H1 (cell line): ENCODE results near the gene PPIL4. TPM values are rescaled to one million over a fixed set of nuclear protein-coding genes. Genes with fewer than 3 reads are reported as not detected.

Experiments used
- CTCF ChIA-PET: fragments of 300-600 bp; sonication (Branson Sonifier 250); formaldehyde crosslinking; loops from one replicate; lab custom pipeline; 2021; ENCODE audit not compliant: partially characterized antibody; lab: Charles Lee
- POLR2A ChIA-PET: fragments of 300-600 bp; sonication (Branson Sonifier 250); formaldehyde crosslinking; loops from one replicate; lab custom pipeline; 2021; ENCODE audit warnings: inconsistent platforms; ENCODE audit not compliant: partially characterized antibody; lab: Charles Lee
- DNase-seq, 2 experiments: peaks; one replicate each; pipeline versions ENCODE4 v3.0.0 to v3.0.0-alpha.2; 2010 to 2022; ENCODE audit warnings: low spot score in 2 of 2, low read depth in 1 of 2, mixed read lengths in 1 of 2
- FAIRE-seq: peaks from 2 replicates; lab custom pipeline; 2011; peaks lifted over from hg19 to GRCh38; lab: Jason Lieb, UNC
- H2AFZ ChIP-seq: 2 replicates; pipeline ENCODE4 v1.8.1; 2012; ENCODE audit warnings: low read length, inconsistent platforms
- H2AK5ac ChIP-seq: 2 replicates; pipeline ENCODE4 v1.6.1; 2013; ENCODE audit warnings: low read depth, low read length
- H2BK120ac ChIP-seq: replicated peaks from 2 replicates; pipeline ENCODE3; 2013; ENCODE audit warnings: low read depth, low read length, inconsistent platforms
- H2BK12ac ChIP-seq: 2 replicates; pipeline ENCODE4 v1.6.1; 2013; ENCODE audit warnings: low read depth, low read length
- H2BK15ac ChIP-seq: 2 replicates; pipeline ENCODE4 v1.6.1; 2013; ENCODE audit warnings: low read length
- H2BK20ac ChIP-seq: 2 replicates; pipeline ENCODE4 v1.6.1; 2013; ENCODE audit warnings: low read length
- H2BK5ac ChIP-seq: 2 replicates; pipeline ENCODE4 v1.6.1; 2013; ENCODE audit warnings: low read depth, low read length
- H3K14ac ChIP-seq: 2 replicates; pipeline ENCODE4 v1.6.1; 2013; ENCODE audit warnings: inconsistent platforms; ENCODE audit not compliant: insufficient read length
- H3K18ac ChIP-seq: 2 replicates; pipeline ENCODE4 v1.6.1; 2013; ENCODE audit warnings: low read length; ENCODE audit errors: extremely low read depth
- H3K23ac ChIP-seq: 2 replicates; pipeline ENCODE4 v1.6.1; 2013; ENCODE audit warnings: inconsistent platforms; ENCODE audit not compliant: insufficient read length
- H3K23me2 ChIP-seq: 2 replicates; pipeline ENCODE4 v1.6.1; 2013; ENCODE audit warnings: low read depth, low read length
- H3K27ac ChIP-seq: 2 replicates; pipeline ENCODE4 v1.6.1; 2011; ENCODE audit warnings: low read depth, low read length, inconsistent platforms
- H3K27me3 ChIP-seq, 4 experiments: replicated peaks in 1 of 4; 1 replicate in 1 of 4; 2 replicates in 3 of 4; pipeline versions ENCODE4 v1.6.1 to v1.8.1; 2011 to 2013; ENCODE audit warnings: low read length in 3 of 4, mild to moderate bottlenecking in 3 of 4, inconsistent platforms in 2 of 4, mixed read lengths in 2 of 4, moderate library complexity in 1 of 4; ENCODE audit not compliant: control insufficient read depth in 3 of 4, insufficient read depth in 3 of 4; ENCODE audit errors: extremely low read depth in 1 of 4
- H3K36me3 ChIP-seq, 4 experiments: 2 replicates each; pipeline versions ENCODE4 v1.6.1 to v1.8.1; 2011 to 2013; ENCODE audit warnings: mild to moderate bottlenecking in 4 of 4, low read length in 3 of 4, moderate library complexity in 2 of 4, control low read depth in 1 of 4, inconsistent platforms in 1 of 4; ENCODE audit not compliant: insufficient read depth in 4 of 4, control insufficient read depth in 2 of 4
- H3K4ac ChIP-seq: replicated peaks from 2 replicates; pipeline ENCODE3; 2013; ENCODE audit warnings: low read length, low read depth, mixed read lengths, inconsistent platforms; ENCODE audit not compliant: insufficient read length
- H3K4me1 ChIP-seq, 4 experiments: replicated peaks in 1 of 4; 1 replicate in 1 of 4; 2 replicates in 3 of 4; pipeline versions ENCODE4 v1.6.1 to v1.8.1; 2011 to 2013; ENCODE audit warnings: low read length in 3 of 4, inconsistent platforms in 2 of 4, mixed read lengths in 1 of 4; ENCODE audit not compliant: insufficient read depth in 4 of 4, control insufficient read depth in 3 of 4
- H3K4me2 ChIP-seq, 2 experiments: 2 replicates each; pipeline versions ENCODE4 v1.6.1 to v1.8.1; 2011 to 2013; ENCODE audit warnings: low read depth in 2 of 2, low read length in 2 of 2, control low read depth in 1 of 2, inconsistent platforms in 1 of 2, mild to moderate bottlenecking in 1 of 2; ENCODE audit not compliant: insufficient read depth in 1 of 2
- H3K4me3 ChIP-seq, 4 experiments: fragments of 200-600, 300-600 bp in 1 of 4; sonication (generic), shearing (Covaris generic), sonication (Bioruptor Twin) in 1 of 4; 2 replicates each; pipeline versions ENCODE4 v1.5.1 to v1.8.1; 2011 to 2016; ENCODE audit warnings: low read length in 4 of 4, low read depth in 3 of 4, control low read depth in 2 of 4, inconsistent platforms in 2 of 4, mild to moderate bottlenecking in 2 of 4, mixed read lengths in 1 of 4, moderate library complexity in 1 of 4; ENCODE audit not compliant: insufficient read depth in 2 of 4; ENCODE audit errors: extremely low read depth in 1 of 4
- H3K56ac ChIP-seq: replicated peaks from 2 replicates; pipeline ENCODE3; 2013; ENCODE audit warnings: low read depth, mild to moderate bottlenecking, mixed read lengths, low read length, inconsistent platforms; ENCODE audit not compliant: insufficient read length
- H3K79me1 ChIP-seq: 2 replicates; pipeline ENCODE4 v1.6.1; 2013; ENCODE audit warnings: low read depth, low read length, control low read depth
- H3K79me2 ChIP-seq, 2 experiments: 2 replicates each; pipeline versions ENCODE4 v1.6.1 to v1.8.1; 2012 to 2013; ENCODE audit warnings: low read length in 2 of 2, mild to moderate bottlenecking in 2 of 2, inconsistent platforms in 1 of 2; ENCODE audit not compliant: insufficient read depth in 2 of 2, control insufficient read depth in 1 of 2
- H3K9ac ChIP-seq, 4 experiments: replicated peaks in 1 of 4; 1 replicate in 1 of 4; 2 replicates in 3 of 4; pipeline versions ENCODE4 v1.6.1 to v1.8.1; 2011 to 2013; ENCODE audit warnings: low read depth in 3 of 4, low read length in 3 of 4, control low read depth in 2 of 4, mild to moderate bottlenecking in 2 of 4, moderate library complexity in 2 of 4, inconsistent platforms in 1 of 4; ENCODE audit errors: extremely low read depth in 1 of 4
- H3K9me3 ChIP-seq, 2 experiments: 2 replicates each; pipeline versions ENCODE4 v1.6.1 to v1.8.1; 2012 to 2013; ENCODE audit warnings: mild to moderate bottlenecking in 2 of 2, moderate library complexity in 2 of 2, control low read depth in 1 of 2, inconsistent platforms in 1 of 2, low read depth in 1 of 2, low read length in 1 of 2, mixed read lengths in 1 of 2; ENCODE audit not compliant: insufficient read depth in 2 of 2
- H4K20me1 ChIP-seq, 2 experiments: replicated peaks in 1 of 2; 2 replicates each; pipeline versions ENCODE3 to v1.8.1; 2011 to 2013; ENCODE audit warnings: inconsistent platforms in 2 of 2, low read length in 2 of 2, mild to moderate bottlenecking in 1 of 2; ENCODE audit not compliant: insufficient read depth in 2 of 2, control insufficient read depth in 1 of 2
- H4K5ac ChIP-seq: 2 replicates; pipeline ENCODE4 v1.6.1; 2013; ENCODE audit warnings: low read length, low read depth, mixed read lengths, inconsistent platforms; ENCODE audit not compliant: insufficient read length
- H4K8ac ChIP-seq: 2 replicates; pipeline ENCODE4 v1.8.0; 2013; ENCODE audit warnings: mild to moderate bottlenecking, moderate library complexity, low read length, inconsistent platforms; ENCODE audit not compliant: insufficient read depth; ENCODE audit errors: extremely low read depth
- H4K91ac ChIP-seq: replicated peaks from 2 replicates; pipeline ENCODE3; 2013; ENCODE audit warnings: low read length, mixed read lengths, inconsistent platforms; ENCODE audit not compliant: insufficient read length
- ATF3 ChIP-seq: IDR thresholded peaks from 2 replicates; pipeline ENCODE4 v1.6.1; 2011; ENCODE audit warnings: low read depth, mild to moderate bottlenecking, low read length; ENCODE audit not compliant: insufficient read depth
- BACH1 ChIP-seq: IDR thresholded peaks from 2 replicates; pipeline ENCODE4 v1.6.1; 2012; ENCODE audit warnings: low read length, improper control_type of control experiment
- BCL11A ChIP-seq, 2 experiments: IDR thresholded peaks; one replicate each; pipeline ENCODE4 v1.6.1; 2011; ENCODE audit warnings: low read depth in 2 of 2, low read length in 2 of 2, mild to moderate bottlenecking in 2 of 2
- CBX8 ChIP-seq: fragments of 300-800, 300-1000 bp; sonication (generic); IDR thresholded peaks from 2 replicates; pipeline ENCODE4 v1.7.1; 2016; ENCODE audit warnings: low read depth, low read length, borderline replicate concordance
- CHD2 ChIP-seq: IDR thresholded peaks from 2 replicates; pipeline ENCODE4 v1.6.1; 2012; ENCODE audit warnings: low read length, improper control_type of control experiment
- CREB1 ChIP-seq: IDR thresholded peaks from 2 replicates; pipeline ENCODE4 v1.6.1; 2012; ENCODE audit warnings: inconsistent platforms
- CTBP2 ChIP-seq: IDR thresholded peaks from 2 replicates; pipeline ENCODE4 v1.7.0; 2011; ENCODE audit warnings: borderline replicate concordance, mild to moderate bottlenecking, moderate library complexity, mixed read lengths, low read length; ENCODE audit not compliant: insufficient read depth, insufficient read length
- EZH2 ChIP-seq: fragments of 200-600 bp; sonication (generic); IDR thresholded peaks from 2 replicates; pipeline ENCODE4 v1.7.1; 2012; ENCODE audit warnings: low read depth, mild to moderate bottlenecking, moderate library complexity, low read length, inconsistent platforms; ENCODE audit not compliant: severe bottlenecking
- MAX ChIP-seq: IDR thresholded peaks from 2 replicates; pipeline ENCODE4 v1.6.1; 2012; ENCODE audit warnings: inconsistent platforms
- NANOG ChIP-seq: IDR thresholded peaks from 2 replicates; pipeline ENCODE4 v1.6.1; 2011; ENCODE audit warnings: low read length, low read depth, mild to moderate bottlenecking, inconsistent platforms; ENCODE audit not compliant: insufficient read depth, poor library complexity, severe bottlenecking
- SIN3A ChIP-seq, 2 experiments: IDR thresholded peaks in 1 of 2; conservative IDR thresholded peaks in 1 of 2; 2 replicates each; pipeline ENCODE4 v1.6.1; 2011 to 2012; ENCODE audit warnings: low read length in 2 of 2, improper control_type of control experiment in 1 of 2, low read depth in 1 of 2, mild to moderate bottlenecking in 1 of 2
- WGBS, 2 experiments: shearing (Covaris generic) in 1 of 2; methylation state at CpG; one replicate each; pipeline versions ENCODE4 v1.1.6 to v1.1.7; 2013 to 2015; ENCODE audit warnings: low lambda C conversion rate in 2 of 2, mixed read lengths in 2 of 2, inconsistent platforms in 1 of 2, low coverage in 1 of 2, missing lambda C conversion rate in 1 of 2; ENCODE audit not compliant: insufficient replicate concordance in 2 of 2, insufficient coverage in 1 of 2, insufficient read length in 1 of 2; ENCODE audit errors: extremely low coverage in 1 of 2, missing lambda C conversion rate in 1 of 2; 5-methylcytosine and 5-hydroxymethylcytosine counted together
- polyA plus RNA-seq, 7 experiments: library from polyadenylated mRNA; depleted of rRNA in 3 of 7; stranded (reverse) in 5 of 7; unstranded in 2 of 7; fragments of >200 nt in 5 of 7; fragments of 200-250 nt in 2 of 7; gene quantifications; 1 replicate in 5 of 7; 2 replicates in 1 of 7; 4 replicates in 1 of 7; pipeline versions ENCODE4 v1.2.1 to v1.2.3, GENCODE V29; 2011 to 2013; ENCODE audit warnings: missing spikeins in 2 of 7, mixed read lengths in 2 of 7
- total RNA-seq: library from RNA; stranded (reverse); fragmentation: NEBNext Ultra II Directional; extraction: Animal tissue kit (Norgen Biotek cat#: 25700); gene quantifications from 2 replicates; pipeline ENCODE4 v1.2.1, GENCODE V29; 2021
- TF ChIP-seq, protein P1 (sequence below): IDR thresholded peaks from 2 replicates; pipeline ENCODE4 v1.6.1; 2011; ENCODE audit warnings: low read length, improper control_type of control experiment

The PPIL4 gene
- total and polyA plus RNA-seq, 2 of the 8 experiments (the other 6 are each of a cell fraction or from before 2014, with no cell fraction given): 2.0 to 33.2 TPM

DNA sequence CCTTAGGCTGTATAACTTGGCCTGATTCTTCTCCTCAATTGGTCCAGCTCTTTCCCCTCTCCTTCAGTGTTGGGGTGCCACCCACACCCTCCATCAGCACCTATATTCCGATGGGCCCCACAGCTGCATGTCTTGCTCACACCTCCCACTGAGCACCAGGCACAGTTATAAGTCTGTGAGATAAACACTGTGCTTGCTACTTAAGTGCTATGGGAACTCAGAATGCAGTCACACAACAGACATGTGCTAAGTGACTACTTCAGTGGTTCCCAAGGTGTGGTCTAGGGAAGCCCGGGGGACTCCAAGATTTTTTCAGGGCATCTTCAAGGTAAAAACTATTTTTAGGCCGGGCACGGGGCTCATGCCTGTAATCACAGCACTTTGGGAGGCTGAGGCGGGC lies 68.3 kb downstream of the PPIL4 start:
- FAIRE-seq (no peak), DNase-seq (no peak)
- ChIA-PET CTCF (interaction anchor here (0.6 to 0.9 kb wide), 3 partner anchors 13 to 497 kb away, joined by 3 to 4 read pairs (median 4); no protein-coding TSS in a partner anchor), POLR2A (interaction anchor here (0.6 kb wide), 1 partner anchor 16 kb away, joined by 3 read pairs; no protein-coding TSS in a partner anchor)
- H3K4me2 ChIP-seq: no peak overlapping the region
- no peak overlapping the region for H3K27ac ChIP-seq
- TF ChIP-seq, protein P1, sequence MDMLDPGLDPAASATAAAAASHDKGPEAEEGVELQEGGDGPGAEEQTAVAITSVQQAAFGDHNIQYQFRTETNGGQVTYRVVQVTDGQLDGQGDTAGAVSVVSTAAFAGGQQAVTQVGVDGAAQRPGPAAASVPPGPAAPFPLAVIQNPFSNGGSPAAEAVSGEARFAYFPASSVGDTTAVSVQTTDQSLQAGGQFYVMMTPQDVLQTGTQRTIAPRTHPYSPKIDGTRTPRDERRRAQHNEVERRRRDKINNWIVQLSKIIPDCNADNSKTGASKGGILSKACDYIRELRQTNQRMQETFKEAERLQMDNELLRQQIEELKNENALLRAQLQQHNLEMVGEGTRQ: no peak
- TF ChIP-seq CREB1 (no peak), BCL11A (IDR thresholded peaks at IDR 0.05; ENCODE audit: low read depth in 2 of 2, low read length in 2 of 2) (no peak), ATF3 (no peak), NANOG (no peak), BACH1 (no peak), CHD2 (no peak), EZH2 (no peak), MAX (no peak), SIN3A (conservative IDR thresholded peaks at IDR 0.05 in 1 of 2, IDR thresholded peaks at IDR 0.05 in 1 of 2; ENCODE audit: low read depth in 1 of 2, low read length in 2 of 2) (no peak), CTBP2 (no peak), CBX8 (no peak)
- H2BK20ac ChIP-seq: no peak overlapping the region
- no peaks in the 10 kb centered on the region for H3K9me3 ChIP-seq
- no peak overlapping the region for H2AK5ac ChIP-seq
- WGBS, 2 experiments: 94% methylated on average over 5 of the region's 5 CpGs; no CpG with 5 or more reads in 1 of the 2 experiments
- no peak overlapping the region for H3K14ac ChIP-seq
- H2BK5ac ChIP-seq: no peak overlapping the region
- no peak overlapping the region for H4K8ac ChIP-seq
- no peak overlapping the region for H3K9ac ChIP-seq
- no peak overlapping the region for H3K4me3 ChIP-seq
- H4K5ac ChIP-seq: no peak overlapping the region
- H3K27me3 ChIP-seq: no peaks in the 10 kb centered on the region
- no peak overlapping the region for H2AFZ ChIP-seq
- no peaks in the 10 kb centered on the region for H4K20me1 ChIP-seq
- H3K36me3 ChIP-seq: no peaks in the 10 kb centered on the region
- peaks cover 2% of the 10 kb centered on the region; the same call in 1 of the 2 replicates for H3K23me2 ChIP-seq
- H3K79me2 ChIP-seq: no peaks in the 10 kb centered on the region
- no peak overlapping the region for H3K4ac ChIP-seq
- H2BK12ac ChIP-seq: no peak overlapping the region
- H3K4me1 ChIP-seq: peaks cover 0 to 5% (median 1%) of the 10 kb centered on the region in 4 experiments; a peak in 1 of 7 replicates
- no peak overlapping the region for H2BK120ac ChIP-seq
- no peak overlapping the region for H4K91ac ChIP-seq
- no peak overlapping the region for H2BK15ac ChIP-seq
- H3K18ac ChIP-seq: no peak overlapping the region
- no peaks in the 10 kb centered on the region for H3K79me1 ChIP-seq
- no peak overlapping the region for H3K23ac ChIP-seq
- H3K56ac ChIP-seq: no peak overlapping the region
